LNCAP (cell line): ENCODE measurements around the gene DPY19L1.

Experiments used
- TF ChIP-seq, protein P1 (sequence below): fragments of 450-650 bp; IDR thresholded peaks from 2 replicates; pipeline ENCODE4 v1.5.1; 2017; ENCODE audit warnings: mild to moderate bottlenecking

Gene DPY19L1

GRCh38 chr7:34879871-34880270 is 157.4 kb downstream of the DPY19L1 start:
- TF ChIP-seq, protein P1, sequence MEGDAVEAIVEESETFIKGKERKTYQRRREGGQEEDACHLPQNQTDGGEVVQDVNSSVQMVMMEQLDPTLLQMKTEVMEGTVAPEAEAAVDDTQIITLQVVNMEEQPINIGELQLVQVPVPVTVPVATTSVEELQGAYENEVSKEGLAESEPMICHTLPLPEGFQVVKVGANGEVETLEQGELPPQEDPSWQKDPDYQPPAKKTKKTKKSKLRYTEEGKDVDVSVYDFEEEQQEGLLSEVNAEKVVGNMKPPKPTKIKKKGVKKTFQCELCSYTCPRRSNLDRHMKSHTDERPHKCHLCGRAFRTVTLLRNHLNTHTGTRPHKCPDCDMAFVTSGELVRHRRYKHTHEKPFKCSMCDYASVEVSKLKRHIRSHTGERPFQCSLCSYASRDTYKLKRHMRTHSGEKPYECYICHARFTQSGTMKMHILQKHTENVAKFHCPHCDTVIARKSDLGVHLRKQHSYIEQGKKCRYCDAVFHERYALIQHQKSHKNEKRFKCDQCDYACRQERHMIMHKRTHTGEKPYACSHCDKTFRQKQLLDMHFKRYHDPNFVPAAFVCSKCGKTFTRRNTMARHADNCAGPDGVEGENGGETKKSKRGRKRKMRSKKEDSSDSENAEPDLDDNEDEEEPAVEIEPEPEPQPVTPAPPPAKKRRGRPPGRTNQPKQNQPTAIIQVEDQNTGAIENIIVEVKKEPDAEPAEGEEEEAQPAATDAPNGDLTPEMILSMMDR = no peak
